Hepatocyte (in vitro differentiated cells): Measurements from ENCODE around the gene MAS1. TPM values are rescaled to one million over a fixed set of nuclear protein-coding genes. Genes with fewer than 3 reads are reported as not detected.

ENCODE experiments used
- DNase-seq: peaks from one replicate; pipeline ENCODE4 v3.0.0-alpha.2; 2016; ENCODE audit warnings: low spot score
- H2AFZ ChIP-seq: fragments of 200-600 bp; sonication (generic); 2 replicates; pipeline ENCODE4 v1.6.0; 2016; ENCODE audit warnings: antibody characterized with exemption, mild to moderate bottlenecking
- H3K27ac ChIP-seq: fragments of 200-600 bp; sonication (generic); 2 replicates; pipeline ENCODE4 v1.5.1; 2016; ENCODE audit warnings: mild to moderate bottlenecking
- H3K27me3 ChIP-seq: fragments of 200-600 bp; sonication (generic); 2 replicates; pipeline ENCODE4 v1.6.1; 2016
- H3K36me3 ChIP-seq: fragments of 200-600 bp; sonication (generic); replicated peaks from 2 replicates; pipeline ENCODE4 v1.5.1; 2016; ENCODE audit warnings: low read depth; ENCODE audit not compliant: insufficient read depth
- H3K4me1 ChIP-seq: fragments of 200-600 bp; sonication (generic); 2 replicates; pipeline ENCODE4 v1.5.1; 2016; ENCODE audit warnings: mild to moderate bottlenecking, moderate library complexity; ENCODE audit not compliant: insufficient read depth
- H3K4me2 ChIP-seq: fragments of 200-600 bp; sonication (generic); 2 replicates; pipeline ENCODE4 v1.6.0; 2016
- H3K4me3 ChIP-seq: fragments of 200-600 bp; sonication (generic); 2 replicates; pipeline ENCODE4 v1.5.1; 2016; ENCODE audit warnings: mild to moderate bottlenecking
- H3K79me2 ChIP-seq: fragments of 200-600 bp; sonication (generic); 2 replicates; pipeline ENCODE4 v1.6.0; 2017; ENCODE audit warnings: mild to moderate bottlenecking
- H3K9me2 ChIP-seq: fragments of 200-600 bp; sonication (generic); replicated peaks from 2 replicates; pipeline ENCODE4 v1.6.0; 2017; ENCODE audit warnings: mild to moderate bottlenecking; ENCODE audit not compliant: insufficient read depth
- H3K9me3 ChIP-seq: fragments of 200-600 bp; sonication (generic); 2 replicates; pipeline ENCODE4 v1.5.1; 2016; ENCODE audit warnings: low read depth, mild to moderate bottlenecking
- H4K20me1 ChIP-seq: fragments of 200-600 bp; sonication (generic); 2 replicates; pipeline ENCODE4 v1.6.0; 2016; ENCODE audit warnings: mild to moderate bottlenecking; ENCODE audit not compliant: insufficient read depth, poor library complexity, severe bottlenecking
- CTCF ChIP-seq: fragments of 200-600 bp; sonication (generic); IDR thresholded peaks from 2 replicates; pipeline ENCODE4 v1.5.1; 2016; ENCODE audit warnings: antibody characterized with exemption, mild to moderate bottlenecking; ENCODE audit not compliant: poor library complexity
- EZH2 ChIP-seq: fragments of 200-600 bp; sonication (generic); IDR thresholded peaks from 2 replicates; pipeline ENCODE4 v1.6.1; 2016; ENCODE audit warnings: antibody characterized with exemption, mild to moderate bottlenecking, borderline replicate concordance
- EZH2phosphoT487 ChIP-seq: fragments of 200-600 bp; sonication (generic); IDR thresholded peaks from one replicate; pipeline ENCODE4 v1.6.1; 2018; ENCODE audit warnings: antibody characterized with exemption, mild to moderate bottlenecking, low read depth, moderate library complexity; ENCODE audit not compliant: unreplicated experiment, severe bottlenecking
- WGBS: methylation state at CpG from one replicate; pipeline ENCODE4 v1.1.6; 2016; ENCODE audit warnings: low lambda C conversion rate; ENCODE audit errors: missing lambda C conversion rate; 5-methylcytosine and 5-hydroxymethylcytosine counted together
- polyA plus RNA-seq: library from polyadenylated mRNA; unstranded; fragments of >200 nt; fragmentation: Nextera tagmentation; extraction: Ambion mirVana; gene quantifications from 2 replicates; pipeline ENCODE4 v1.2.1, GENCODE V29; 2016
- total RNA-seq: library from RNA; depleted of rRNA; stranded (reverse); fragments of >200 nt; gene quantifications from 2 replicates; pipeline ENCODE4 v1.2.3, GENCODE V29; 2014

MAS1 gene
- total and polyA plus RNA-seq, 2 experiments from 2014 or later = not detected

DNA sequence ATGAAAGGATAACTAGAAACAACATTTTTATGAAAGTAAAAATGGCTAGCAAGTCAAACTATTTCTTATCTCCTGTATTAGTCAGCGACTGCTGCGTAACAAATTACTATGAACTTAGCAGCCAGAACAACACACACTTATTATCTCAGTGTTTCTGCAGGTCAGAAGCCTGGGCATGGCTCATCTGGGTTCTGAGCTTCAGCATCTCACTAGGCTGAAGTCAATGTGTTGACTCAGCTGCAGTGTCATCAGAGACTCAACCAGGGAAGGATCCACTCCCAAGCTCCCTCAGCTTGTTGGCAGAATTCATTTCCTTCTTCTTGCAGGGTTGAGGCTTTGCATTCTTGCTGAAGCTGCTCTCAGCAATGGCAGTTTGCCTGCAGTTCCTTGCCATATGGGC is 44.8 kb downstream of the MAS1 start:
- Histone ChIP-seq H2AFZ (no peak overlapping the region), H3K4me2 (no peak overlapping the region), H3K79me2 (no peaks in the 10 kb centered on the region), H3K9me2 (no peaks in the 10 kb centered on the region), H3K4me3 (no peak overlapping the region), H3K27ac (no peak overlapping the region), H3K9me3 (no peaks in the 10 kb centered on the region), H3K27me3 (no peaks in the 10 kb centered on the region), H4K20me1 (no peaks in the 10 kb centered on the region), H3K4me1 (no peaks in the 10 kb centered on the region), H3K36me3 (no peaks in the 10 kb centered on the region)
- no peak for DNase-seq
- WGBS = 93% methylated on average over 2 of the region's 2 CpGs
- TF ChIP-seq EZH2phosphoT487 (no peak), EZH2 (no peak), CTCF (no peak)

DNA sequence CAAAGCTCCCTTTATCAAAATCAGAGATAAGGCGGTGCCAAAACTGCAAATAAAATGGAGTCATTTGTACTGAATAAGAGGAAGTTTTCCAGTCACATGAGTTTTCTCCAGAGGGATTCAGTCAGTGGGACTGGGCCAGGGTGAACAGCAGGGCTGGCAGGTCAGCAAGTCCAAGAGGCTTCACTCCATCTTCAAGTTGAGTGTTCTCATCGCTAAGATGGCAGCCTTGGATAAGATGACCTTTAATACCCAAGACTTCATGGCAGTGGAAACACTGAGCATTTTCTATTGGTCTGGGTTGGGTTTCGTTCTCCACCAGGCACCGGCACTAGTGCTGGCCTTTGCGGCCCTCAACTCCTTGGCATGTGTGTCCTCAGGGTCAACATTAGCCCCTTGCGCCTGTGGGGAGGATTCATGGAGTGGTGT is 48.8 kb downstream of the MAS1 start:
- Histone ChIP-seq H3K27ac (no peak overlapping the region), H3K4me1 (no peaks in the 10 kb centered on the region), H3K27me3 (no peaks in the 10 kb centered on the region), H3K79me2 (no peaks in the 10 kb centered on the region), H3K9me3 (no peaks in the 10 kb centered on the region), H3K36me3 (no peaks in the 10 kb centered on the region), H3K9me2 (no peaks in the 10 kb centered on the region), H2AFZ (no peak overlapping the region), H3K4me3 (no peak overlapping the region), H3K4me2 (no peak overlapping the region), H4K20me1 (no peaks in the 10 kb centered on the region)
- TF ChIP-seq CTCF (no peak), EZH2 (no peak), EZH2phosphoT487 (no peak)
- 90% methylated on average over 6 of the region's 6 CpGs for WGBS
- no peak for DNase-seq

Other genes starting within 250 kb of the MAS1 start
- 236 and 264 TPM in 2 replicates for gene SOD2, start 197.7 kb upstream of the MAS1 start, total RNA-seq
- 138 and 143 TPM in 2 replicates for gene SOD2, start 197.7 kb upstream of the MAS1 start, polyA plus RNA-seq
- 94.8 and 101 TPM in 2 replicates for gene WTAP, start 163.5 kb upstream of the MAS1 start, total RNA-seq
- 84.6 and 88.1 TPM in 2 replicates for gene WTAP, start 163.5 kb upstream of the MAS1 start, polyA plus RNA-seq
- 58.0 and 67.0 TPM in 2 replicates for gene ACAT2, start 128.9 kb upstream of the MAS1 start, total RNA-seq
- gene ACAT2, start 128.9 kb upstream of the MAS1 start, polyA plus RNA-seq = 90.7 and 98.6 TPM in 2 replicates
- gene TCP1, start 101.4 kb upstream of the MAS1 start, total RNA-seq = 156 and 166 TPM in 2 replicates
- 130 and 133 TPM in 2 replicates for gene TCP1, start 101.4 kb upstream of the MAS1 start, polyA plus RNA-seq
- 93.5 and 96.4 TPM in 2 replicates for gene MRPL18, start 100.5 kb upstream of the MAS1 start, total RNA-seq
- gene MRPL18, start 100.5 kb upstream of the MAS1 start, polyA plus RNA-seq = 84.8 and 90.5 TPM in 2 replicates
- not detected in 2 replicates for gene PNLDC1, start 90.7 kb upstream of the MAS1 start, total RNA-seq
- 0.11 TPM in 1 of 2 replicates, not detected in the other for gene PNLDC1, start 90.7 kb upstream of the MAS1 start, polyA plus RNA-seq
- gene IGF2R, start 78.1 kb downstream of the MAS1 start, total RNA-seq = 105 and 132 TPM in 2 replicates
- 56.1 and 61.2 TPM in 2 replicates for gene IGF2R, start 78.1 kb downstream of the MAS1 start, polyA plus RNA-seq
- gene SLC22A1, start 230.8 kb downstream of the MAS1 start, total RNA-seq = 6.1 and 6.7 TPM in 2 replicates
- 10.2 and 12.9 TPM in 2 replicates for gene SLC22A1, start 230.8 kb downstream of the MAS1 start, polyA plus RNA-seq